ENCODE results near the gene CLDN7. TPM values are rescaled to one million over a fixed set of nuclear protein-coding genes. Genes with fewer than 3 reads are reported as not detected.
"Not testable (repeated sequence)": the region's sequence is repeated elsewhere in the genome, so short reads cannot be mapped to it uniquely, and the experiment has no call there.

CLDN7 gene
- total and polyA plus RNA-seq, 3 donors from 2014 or later, result 4.5 to 8.8 (median 6.9) TPM

- no peak for DNase-seq
- 82 to 93% methylated on average over 5 of the region's 5 CpGs for WGBS, 2 donors
- H3K4me1 ChIP-seq, result peaks cover 19% of the 10 kb centered on the region
- intact Hi-C loops (cut with DNase I; ENCODE audit: low total_unique reads), result no loop called here
- no peak overlapping the region for H3K4me3 ChIP-seq
- H3K27me3 ChIP-seq, result no peaks in the 10 kb centered on the region
- H3K9me3 ChIP-seq, result no peaks in the 10 kb centered on the region
- H3K27ac ChIP-seq, result no peak overlapping the region
- no peak for TF ChIP-seq POLR2A (IDR thresholded peaks at IDR 0.05)
- TF ChIP-seq CTCF (IDR thresholded peaks at IDR 0.05), result no peak
- no peaks in the 10 kb centered on the region for H3K36me3 ChIP-seq (ENCODE audit: low read depth, missing control alignments)
These were observed 15.5 kb downstream of the CLDN7 start for GRCh38 chr17:7246779-7247178.

GRCh38 chr17:7243838-7244237, 18.4 kb downstream of the CLDN7 start:
- intact Hi-C loops (cut with DNase I; ENCODE audit: low total_unique reads); H3K9me3 ChIP-seq; H3K36me3 ChIP-seq (ENCODE audit: low read depth, missing control alignments); H3K27me3 ChIP-seq; DNase-seq: not testable (repeated sequence)
- H3K27ac ChIP-seq, result peak overlapping the region in 1 of 2 donors; percentile 92
- peaks cover 21% of the 10 kb centered on the region for H3K4me1 ChIP-seq
- WGBS, 2 donors, result 54 to 65% methylated on average over 9 of the region's 10 CpGs
- peak overlapping the region in 1 of 2 donors; percentile 85 for H3K4me3 ChIP-seq

- Histone ChIP-seq H3K36me3 (ENCODE audit: low read depth, missing control alignments) (no peaks in the 10 kb centered on the region), H3K27me3 (no peaks in the 10 kb centered on the region), H3K27ac (peak overlapping the region; percentile 92 to 98), H3K9me3 (no peaks in the 10 kb centered on the region), H3K4me1 (peaks cover 21% of the 10 kb centered on the region), H3K4me3 (peak overlapping the region; percentile 69 to 85)
- DNase-seq, result no peak
- intact Hi-C loops (cut with DNase I; ENCODE audit: low total_unique reads), result no loop called here
- 23 to 25% methylated on average over 2 of the region's 2 CpGs for WGBS, 2 donors
- no peak for TF ChIP-seq POLR2A (IDR thresholded peaks at IDR 0.05)
- TF ChIP-seq CTCF (IDR thresholded peaks at IDR 0.05), result no peak
These were observed 18.9 kb downstream of the CLDN7 start for GRCh38 chr17:7243453-7243729.

- Histone ChIP-seq H3K4me1 (peaks cover 21% of the 10 kb centered on the region), H3K27me3 (no peaks in the 10 kb centered on the region), H3K9me3 (no peaks in the 10 kb centered on the region), H3K4me3 (peak overlapping the region; percentile 69 to 85), H3K27ac (peak overlapping the region; percentile 92 to 98), H3K36me3 (ENCODE audit: low read depth, missing control alignments) (no peaks in the 10 kb centered on the region)
- peak; percentile 98 for DNase-seq
- intact Hi-C loops (cut with DNase I; ENCODE audit: low total_unique reads), result no loop called here
- 1% methylated on average over 49 of the region's 49 CpGs for WGBS, 2 donors
- TF ChIP-seq CTCF (IDR thresholded peaks at IDR 0.05) (peak in 1 of 3 experiments; percentile 4), POLR2A (IDR thresholded peaks at IDR 0.05) (peak; percentile 43)
These were observed 19.4 kb downstream of the CLDN7 start for GRCh38 chr17:7242717-7243452.

GRCh38 chr17:7241783-7242716, 20.2 kb downstream of the CLDN7 start, which contains the start of gene GABARAP:
Gene GABARAP (minus strand): TSS chr17:7242449. CDS start chr17:7242330, 119 bp downstream.
- Histone ChIP-seq H3K4me3 (peak within 1 kb of the TSS; percentile 69 to 85), H3K27me3 (no peaks in the 10 kb centered on the region), H3K4me1 (peaks cover 27% of the 10 kb centered on the region), H3K36me3 (ENCODE audit: low read depth, missing control alignments) (no peaks in the 10 kb centered on the region), H3K27ac (peak within 1 kb of the TSS; percentile 92 to 98), H3K9me3 (no peaks in the 10 kb centered on the region)
- TF ChIP-seq CTCF (IDR thresholded peaks at IDR 0.05) (peak in 1 of 3 experiments; percentile 8), POLR2A (IDR thresholded peaks at IDR 0.05) (peak; percentile 12)
- DNase-seq, result peak; percentile 96
- WGBS, 2 donors, result 0 to 1% methylated on average over 37 to 62 of the region's 62 CpGs
- intact Hi-C loops (cut with DNase I; ENCODE audit: low total_unique reads), result no loop called here

Measured in testis (tissue), 3 donors.